HG02973 (cell line): ENCODE measurements around the gene SENP5.
A peak's percentile ranks its signal among the peaks of the same experiment; 100 is the strongest.

ENCODE experiments used
- ATAC-seq: cut with Tn5 transposase; IDR thresholded peaks from one replicate; pipeline ENCODE4 v1.9.1; 2021; ENCODE audit warnings: moderate library complexity; ENCODE audit not compliant: unreplicated experiment

The SENP5 gene

DNA sequence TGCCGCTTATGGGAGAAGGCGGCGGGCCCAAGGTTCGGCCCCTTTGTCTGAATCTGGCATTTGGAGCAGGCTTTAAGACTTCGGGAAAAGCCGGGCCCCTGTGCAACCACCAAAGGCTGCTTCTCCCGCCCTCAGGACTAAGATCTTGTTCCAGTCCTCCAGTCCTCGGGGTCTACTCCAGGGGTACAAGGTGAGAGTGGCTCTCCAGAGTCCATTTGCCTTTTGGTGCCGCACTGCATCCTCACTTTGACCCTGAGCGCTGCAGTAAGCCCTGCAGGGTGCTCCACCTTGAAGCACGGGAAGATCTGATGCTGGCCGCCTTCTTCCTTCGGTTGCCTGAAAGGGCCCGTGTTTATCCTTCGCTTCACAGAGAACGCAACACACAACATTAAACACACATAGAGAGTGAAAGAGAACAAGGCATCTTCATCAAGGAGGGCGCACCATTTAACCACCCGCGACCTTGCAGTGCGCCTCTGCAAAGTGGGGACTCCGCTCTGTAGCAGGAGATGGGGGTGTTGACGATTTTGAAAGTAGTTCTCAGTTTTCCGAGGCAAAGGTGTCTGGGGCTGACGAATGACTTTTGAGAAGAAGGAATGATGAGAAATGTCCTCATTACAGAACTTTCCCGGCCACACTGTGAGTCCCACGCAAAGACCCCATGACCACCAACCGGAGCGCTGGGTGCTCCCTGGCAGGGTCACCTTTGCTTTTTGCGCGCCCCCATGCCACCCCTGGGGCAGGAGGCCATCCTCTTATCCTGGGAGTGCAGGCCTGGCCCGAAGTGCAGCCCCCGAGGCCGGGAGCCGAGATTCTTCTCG is 99.9 kb downstream of the SENP5 start:
- ATAC-seq, result no peak

DNA sequence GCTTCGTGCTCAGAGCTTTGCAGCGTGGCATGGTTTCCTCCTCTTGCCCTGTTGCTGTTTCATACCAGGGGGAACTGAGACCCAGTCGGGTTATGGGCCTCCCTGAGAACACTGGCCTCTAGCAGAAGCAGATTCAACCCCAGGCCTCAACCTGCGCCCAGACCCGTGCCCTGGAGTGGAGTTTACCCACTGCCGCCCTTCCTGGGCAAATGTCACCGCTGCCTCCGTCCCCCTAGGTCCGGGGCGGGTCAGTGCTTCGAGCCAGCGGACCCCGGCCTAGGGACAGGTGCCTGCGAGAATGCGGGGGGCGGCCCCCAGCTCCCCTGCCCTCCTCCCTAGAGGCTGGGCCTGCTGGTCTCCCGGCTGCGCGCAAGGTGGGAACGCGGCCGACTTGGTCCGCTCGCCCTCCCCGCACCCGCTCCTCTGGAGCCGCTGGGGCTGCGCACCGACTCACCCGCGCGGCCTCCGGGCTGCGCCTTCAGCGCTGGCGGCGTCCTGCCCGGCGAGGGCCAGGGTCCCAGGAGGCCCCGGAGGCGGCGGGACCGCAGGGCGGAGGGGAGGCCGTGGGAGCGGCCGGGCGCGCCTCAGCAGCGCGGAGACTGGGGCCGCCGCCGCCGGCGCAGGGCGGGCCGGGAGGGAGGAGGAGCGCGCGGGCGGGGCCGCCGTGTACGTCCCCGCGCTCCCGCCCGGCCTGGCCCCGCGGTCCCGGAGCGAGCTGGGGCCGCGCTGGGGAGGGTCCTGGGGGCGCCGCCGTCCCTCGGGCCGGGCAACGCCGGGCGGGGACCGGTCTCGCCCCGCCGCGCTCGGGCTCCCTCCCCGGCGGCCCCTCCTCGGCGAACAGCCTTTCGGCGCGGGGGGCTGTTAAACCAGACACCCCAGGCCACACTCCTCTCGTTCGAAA is 100.8 kb downstream of the SENP5 start, which contains the start of gene PIGZ:
Gene PIGZ (minus strand): TSS at position 601 of the 901 bp plus-strand sequence. CDS start 16,802 bp downstream, outside the sequence.
- ATAC-seq, result peak; percentile 56

DNA sequence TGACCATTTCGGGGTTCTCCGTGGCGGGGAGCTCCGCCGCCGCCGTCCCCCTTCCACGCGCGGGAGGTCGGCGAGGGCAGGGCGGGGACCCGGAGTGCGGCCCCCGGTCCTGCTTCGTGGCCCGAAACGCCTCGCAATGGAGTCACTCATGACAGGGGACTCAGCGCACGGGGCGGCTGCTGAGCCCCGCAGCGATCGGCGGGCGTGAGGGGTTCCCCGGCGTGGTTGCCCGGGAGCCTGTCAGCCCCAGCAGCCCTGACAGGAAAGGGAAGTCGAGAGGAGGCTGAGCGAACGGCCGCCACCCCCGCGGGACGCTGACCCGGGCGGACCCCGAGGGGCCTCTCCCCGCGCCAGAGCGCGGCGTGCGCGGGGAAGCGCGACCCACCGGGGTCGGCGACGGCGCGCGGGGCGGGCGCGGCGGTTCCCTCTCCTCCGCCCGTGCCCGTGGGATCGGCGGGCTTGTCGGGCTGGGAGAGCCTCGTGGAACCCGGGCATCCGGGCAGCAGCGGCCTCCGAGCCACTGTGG is 101.5 kb downstream of the SENP5 start:
- ATAC-seq, result peak; percentile 43

DNA sequence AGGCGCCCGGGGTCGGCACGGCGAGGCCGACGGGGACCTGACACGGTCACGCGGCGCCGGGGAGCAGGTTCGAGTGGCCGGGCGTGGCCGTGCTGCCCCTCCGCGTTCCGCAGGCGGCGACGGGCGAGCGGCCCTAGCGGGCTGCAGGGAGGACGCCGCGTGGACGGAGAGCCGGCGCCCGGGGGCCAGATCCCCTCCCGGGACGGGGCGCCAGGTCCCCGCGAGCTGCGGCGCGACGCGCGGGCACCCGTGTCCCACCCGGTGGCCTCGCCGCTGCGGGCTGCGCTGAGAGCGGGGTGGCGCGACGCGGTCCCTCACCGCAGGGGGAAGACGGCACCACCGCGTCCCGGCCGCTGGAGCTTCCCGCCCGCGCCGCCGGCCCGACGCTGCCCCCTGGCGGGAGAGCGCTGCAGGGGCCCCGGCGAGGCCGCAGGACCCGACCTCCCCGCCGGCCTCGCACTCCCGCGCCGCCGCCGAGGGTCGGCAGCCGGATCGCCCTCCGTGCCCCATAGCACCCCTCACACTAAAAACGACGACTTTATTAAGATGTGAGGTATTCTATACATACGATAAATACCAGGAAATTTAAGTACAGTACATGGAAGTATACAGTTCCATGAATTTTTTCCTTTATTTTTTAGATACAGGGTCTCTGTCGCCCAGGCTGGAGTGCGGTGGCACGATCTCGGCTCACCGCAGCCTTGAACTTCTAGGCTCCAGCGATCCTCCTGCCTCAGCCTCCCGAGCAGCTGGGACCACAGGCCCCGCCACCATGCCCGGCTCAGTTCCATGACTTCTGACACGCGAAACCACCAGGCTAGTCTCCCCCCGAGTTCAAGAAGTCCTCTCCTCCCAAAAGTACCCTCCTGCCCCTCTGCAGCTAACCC is 102.2 kb downstream of the SENP5 start:
- peak; percentile 54 for ATAC-seq

DNA sequence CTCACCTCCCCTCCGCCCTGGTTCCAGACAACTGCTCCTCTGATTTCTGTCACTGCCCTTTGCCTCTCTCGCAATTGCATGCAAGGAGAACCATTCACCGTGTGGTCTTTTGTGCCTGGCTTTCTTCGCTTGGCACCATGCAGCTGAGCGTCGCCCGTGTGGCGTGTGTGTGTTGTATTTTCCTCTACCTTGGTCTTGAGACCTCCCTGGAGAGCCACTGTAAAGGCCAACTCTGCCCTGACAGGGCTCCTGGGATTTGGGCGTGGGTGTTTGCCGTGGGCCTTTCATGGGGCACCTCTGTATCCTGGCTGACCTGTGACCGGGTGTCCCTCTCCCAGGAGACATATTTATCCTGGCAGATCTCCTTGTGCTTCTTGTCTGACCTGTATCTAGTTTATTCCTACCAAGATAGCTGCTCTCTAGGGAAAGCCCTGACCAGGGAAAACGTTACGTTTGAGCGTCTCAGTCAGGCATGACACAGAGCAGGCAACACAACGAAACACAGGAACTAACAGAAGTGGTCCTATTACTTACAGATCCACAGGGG is 102.9 kb downstream of the SENP5 start:
- no peak for ATAC-seq

DNA sequence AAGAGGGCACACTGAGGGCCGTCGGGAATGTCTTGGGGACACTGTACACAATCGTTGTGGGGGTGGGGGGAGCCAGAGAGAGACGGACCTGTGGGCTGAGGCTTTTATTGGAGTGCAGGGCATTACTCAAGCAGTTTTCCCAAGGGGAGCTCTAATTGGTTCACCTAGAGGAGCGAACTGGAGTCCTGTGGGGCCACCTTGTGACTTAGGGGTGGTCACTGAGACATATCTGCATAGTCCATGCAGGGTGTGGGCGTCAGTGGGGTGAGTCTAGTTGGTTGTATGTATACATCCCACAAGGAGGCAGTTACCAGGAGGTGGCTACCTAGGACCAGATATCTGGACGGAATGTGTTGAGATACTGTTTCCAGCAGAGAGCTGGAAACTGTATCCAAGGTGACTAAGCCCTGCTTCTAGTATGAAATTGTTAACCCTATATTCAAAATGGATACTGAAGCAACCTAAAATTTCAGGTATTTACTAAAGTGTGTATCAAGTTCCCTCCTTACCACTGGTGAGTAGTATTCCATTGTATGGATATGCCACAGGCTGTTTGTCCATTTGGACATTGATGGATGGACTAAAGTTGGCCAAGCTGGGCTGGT is 103.5 kb downstream of the SENP5 start:
- ATAC-seq, result no peak

- no peak for ATAC-seq
These were observed 106.9 kb downstream of the SENP5 start for GRCh38 chr3:196974661-196975060.

DNA sequence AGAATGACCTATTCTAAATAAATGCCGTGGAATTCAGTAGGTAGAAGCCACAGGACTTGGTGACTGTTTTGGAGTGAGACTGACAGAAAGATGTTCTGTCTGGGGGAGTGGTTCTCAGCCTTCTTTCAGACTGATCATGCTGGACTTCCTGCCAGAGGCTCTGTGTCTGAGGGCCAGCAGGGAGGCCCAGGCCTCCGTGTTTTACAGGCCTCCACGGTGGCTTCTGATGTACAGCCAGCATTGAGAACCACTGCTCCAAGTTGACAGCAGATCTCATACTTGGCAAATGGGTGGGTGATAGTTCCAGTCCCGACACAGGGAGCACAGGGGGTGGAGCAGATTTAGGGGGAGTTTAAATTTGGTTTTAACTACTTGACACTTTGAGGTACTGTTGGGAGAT is 107.6 kb downstream of the SENP5 start:
- ATAC-seq, result no peak

GRCh38 chr3:196976941-196977340 is 109.2 kb downstream of the SENP5 start:
- ATAC-seq, result no peak

- no peak for ATAC-seq
These were observed 111.8 kb downstream of the SENP5 start for GRCh38 chr3:196979545-196979944.

GRCh38 chr3:196981657-196982056 is 113.9 kb downstream of the SENP5 start:
- ATAC-seq, result no peak

DNA sequence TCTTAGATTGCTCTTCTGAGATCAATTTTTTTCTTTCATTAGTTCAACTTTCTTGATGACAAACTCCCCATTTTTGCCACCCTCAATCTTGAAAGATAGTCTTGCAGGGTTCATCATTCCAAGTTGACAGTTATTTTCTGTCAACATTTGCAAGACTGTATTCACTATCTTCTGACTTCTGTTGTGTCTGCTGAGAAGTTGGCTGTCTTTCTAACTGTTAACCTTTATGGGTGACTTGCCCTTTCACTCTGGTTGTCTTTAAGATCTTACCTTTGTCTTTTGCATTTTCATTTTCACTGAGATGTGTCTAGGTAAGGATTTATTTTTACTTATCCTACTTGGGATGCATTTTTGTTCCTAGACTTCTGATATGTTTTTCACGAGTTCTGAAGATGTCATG is 115.5 kb downstream of the SENP5 start:
- no peak for ATAC-seq
